ENCODE results near the gene TGOLN2. TPM values are rescaled to one million over a fixed set of nuclear protein-coding genes. Genes with fewer than 3 reads are reported as not detected.

The TGOLN2 gene
- total and polyA plus RNA-seq, 2 of the 13 experiments (the other 11 are each of a cell fraction or from before 2014, with no cell fraction given), result 99.6 to 155 TPM

GRCh38 chr2:85356186-85356585, 28.4 kb upstream of the TGOLN2 start:
- no peaks in the 10 kb centered on the region for H3K9me3 ChIP-seq (ENCODE audit: low read length)
- no peak overlapping the region for H3K4me3 ChIP-seq (replicated peaks in 1 of 3; ENCODE audit: insufficient read depth in 1 of 3, low read depth in 2 of 3, low read length in 3 of 3)
- no peak for ATAC-seq
- FAIRE-seq, result no peak
- DNase-seq (ENCODE audit: low spot score), result no peak
- in situ Hi-C loops (cut with HindIII; ENCODE audit: extremely low pct_ligation_motif_present, low pct_unique_long_range_greater_than_20kb), result no loop called here
- H3K4me1 ChIP-seq (ENCODE audit: insufficient read depth, low read length), result peaks cover 33% of the 10 kb centered on the region
- H3K27ac ChIP-seq (ENCODE audit: extremely low read length, insufficient read depth, low read length), result no peak overlapping the region
- peaks cover 4 to 9% of the 10 kb centered on the region in 2 experiments; a peak in 4 of 5 replicates for H3K36me3 ChIP-seq (replicated peaks in 1 of 2; ENCODE audit: control insufficient read depth in 1 of 2, insufficient read depth in 2 of 2, low read length in 2 of 2)
- no peaks in the 10 kb centered on the region; a peak in 1 of 5 replicates for H3K27me3 ChIP-seq (ENCODE audit: control insufficient read depth in 1 of 2, insufficient read depth in 2 of 2, low read length in 2 of 2)
- CTCF ChIA-PET (ENCODE audit: low intra/inter-chr PET ratio, low total read pairs), result no interaction called here
- intact Hi-C loops (cut with micrococcal nuclease; ENCODE audit: unreplicated experiment), result no loop called here
- 100% methylated on average over 2 of the region's 2 CpGs for WGBS (ENCODE audit: low lambda C conversion rate)
- no peak overlapping the region for H2AFZ ChIP-seq (ENCODE audit: low read length)
- POLR2A ChIA-PET, result interaction anchor here (1.7 to 8.5 kb wide), 2 partner anchors 9 to 30 kb away, joined by 5 to 142 read pairs; partner anchors contain the start of gene TGOLN2
- TF ChIP-seq SMYD3 (CRISPR knock-in tag; IDR thresholded peaks at IDR 0.05) (no peak), ZSCAN20 (CRISPR knock-in tag; IDR thresholded peaks at IDR 0.05; ENCODE audit: borderline replicate concordance) (no peak), ZKSCAN1 (IDR thresholded peaks at IDR 0.05; ENCODE audit: low read length) (no peak), NPAS2 (CRISPR knock-in tag; IDR thresholded peaks at IDR 0.05; ENCODE audit: borderline replicate concordance) (no peak), PAX8 (CRISPR knock-in tag; IDR thresholded peaks at IDR 0.05; ENCODE audit: borderline replicate concordance) (no peak), NFE2L1 (CRISPR knock-in tag; IDR thresholded peaks at IDR 0.05; ENCODE audit: borderline replicate concordance) (no peak), TMF1 (CRISPR knock-in tag; IDR thresholded peaks at IDR 0.05; ENCODE audit: low read depth) (no peak), CHD2 (IDR thresholded peaks at IDR 0.05; ENCODE audit: low read depth, low read length) (no peak), ZNF335 (CRISPR knock-in tag; IDR thresholded peaks at IDR 0.05) (no peak), ZNF567 (CRISPR knock-in tag; IDR thresholded peaks at IDR 0.05; ENCODE audit: borderline replicate concordance) (no peak), ZNF639 (CRISPR knock-in tag; conservative IDR thresholded peaks at IDR 0.05) (no peak), TBP (CRISPR knock-in tag; IDR thresholded peaks at IDR 0.05) (no peak), ZBTB7A (CRISPR knock-in tag; IDR thresholded peaks at IDR 0.05) (no peak), LBX2 (CRISPR knock-in tag; IDR thresholded peaks at IDR 0.05; ENCODE audit: borderline replicate concordance) (no peak), NR1H2 (CRISPR knock-in tag; IDR thresholded peaks at IDR 0.05; ENCODE audit: borderline replicate concordance, low read depth) (no peak)
- TF ChIP-seq, protein P1, sequence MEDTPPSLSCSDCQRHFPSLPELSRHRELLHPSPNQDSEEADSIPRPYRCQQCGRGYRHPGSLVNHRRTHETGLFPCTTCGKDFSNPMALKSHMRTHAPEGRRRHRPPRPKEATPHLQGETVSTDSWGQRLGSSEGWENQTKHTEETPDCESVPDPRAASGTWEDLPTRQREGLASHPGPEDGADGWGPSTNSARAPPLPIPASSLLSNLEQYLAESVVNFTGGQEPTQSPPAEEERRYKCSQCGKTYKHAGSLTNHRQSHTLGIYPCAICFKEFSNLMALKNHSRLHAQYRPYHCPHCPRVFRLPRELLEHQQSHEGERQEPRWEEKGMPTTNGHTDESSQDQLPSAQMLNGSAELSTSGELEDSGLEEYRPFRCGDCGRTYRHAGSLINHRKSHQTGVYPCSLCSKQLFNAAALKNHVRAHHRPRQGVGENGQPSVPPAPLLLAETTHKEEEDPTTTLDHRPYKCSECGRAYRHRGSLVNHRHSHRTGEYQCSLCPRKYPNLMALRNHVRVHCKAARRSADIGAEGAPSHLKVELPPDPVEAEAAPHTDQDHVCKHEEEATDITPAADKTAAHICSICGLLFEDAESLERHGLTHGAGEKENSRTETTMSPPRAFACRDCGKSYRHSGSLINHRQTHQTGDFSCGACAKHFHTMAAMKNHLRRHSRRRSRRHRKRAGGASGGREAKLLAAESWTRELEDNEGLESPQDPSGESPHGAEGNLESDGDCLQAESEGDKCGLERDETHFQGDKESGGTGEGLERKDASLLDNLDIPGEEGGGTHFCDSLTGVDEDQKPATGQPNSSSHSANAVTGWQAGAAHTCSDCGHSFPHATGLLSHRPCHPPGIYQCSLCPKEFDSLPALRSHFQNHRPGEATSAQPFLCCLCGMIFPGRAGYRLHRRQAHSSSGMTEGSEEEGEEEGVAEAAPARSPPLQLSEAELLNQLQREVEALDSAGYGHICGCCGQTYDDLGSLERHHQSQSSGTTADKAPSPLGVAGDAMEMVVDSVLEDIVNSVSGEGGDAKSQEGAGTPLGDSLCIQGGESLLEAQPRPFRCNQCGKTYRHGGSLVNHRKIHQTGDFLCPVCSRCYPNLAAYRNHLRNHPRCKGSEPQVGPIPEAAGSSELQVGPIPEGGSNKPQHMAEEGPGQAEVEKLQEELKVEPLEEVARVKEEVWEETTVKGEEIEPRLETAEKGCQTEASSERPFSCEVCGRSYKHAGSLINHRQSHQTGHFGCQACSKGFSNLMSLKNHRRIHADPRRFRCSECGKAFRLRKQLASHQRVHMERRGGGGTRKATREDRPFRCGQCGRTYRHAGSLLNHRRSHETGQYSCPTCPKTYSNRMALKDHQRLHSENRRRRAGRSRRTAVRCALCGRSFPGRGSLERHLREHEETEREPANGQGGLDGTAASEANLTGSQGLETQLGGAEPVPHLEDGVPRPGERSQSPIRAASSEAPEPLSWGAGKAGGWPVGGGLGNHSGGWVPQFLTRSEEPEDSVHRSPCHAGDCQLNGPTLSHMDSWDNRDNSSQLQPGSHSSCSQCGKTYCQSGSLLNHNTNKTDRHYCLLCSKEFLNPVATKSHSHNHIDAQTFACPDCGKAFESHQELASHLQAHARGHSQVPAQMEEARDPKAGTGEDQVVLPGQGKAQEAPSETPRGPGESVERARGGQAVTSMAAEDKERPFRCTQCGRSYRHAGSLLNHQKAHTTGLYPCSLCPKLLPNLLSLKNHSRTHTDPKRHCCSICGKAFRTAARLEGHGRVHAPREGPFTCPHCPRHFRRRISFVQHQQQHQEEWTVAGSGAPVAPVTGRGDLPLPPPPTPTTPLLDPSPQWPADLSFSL (CRISPR knock-in tag; IDR thresholded peaks at IDR 0.05), result no peak
- H3K4me2 ChIP-seq (ENCODE audit: low read depth, low read length), result no peak overlapping the region
- H4K20me1 ChIP-seq (ENCODE audit: insufficient read depth, low read length), result no peaks in the 10 kb centered on the region
- no TSS peak for BruUV-seq (replicated peaks)
- no peak overlapping the region for H3K9ac ChIP-seq (ENCODE audit: insufficient read depth, low read depth, low read length)
- peaks cover 35% of the 10 kb centered on the region for H3K79me2 ChIP-seq (ENCODE audit: insufficient read depth, low read length)

Data from HepG2 (cell line).